AG08395 (cell line): ENCODE measurements around the gene NPM1.
"Not testable (repeated sequence)": the region's sequence is repeated elsewhere in the genome, so short reads cannot be mapped to it uniquely, and the experiment has no call there.

Experiments used
- DNase-seq: peaks from one replicate; pipeline ENCODE4 v3.0.0; 2012; ENCODE audit warnings: mixed read lengths, low spot score

Gene NPM1, protein sequence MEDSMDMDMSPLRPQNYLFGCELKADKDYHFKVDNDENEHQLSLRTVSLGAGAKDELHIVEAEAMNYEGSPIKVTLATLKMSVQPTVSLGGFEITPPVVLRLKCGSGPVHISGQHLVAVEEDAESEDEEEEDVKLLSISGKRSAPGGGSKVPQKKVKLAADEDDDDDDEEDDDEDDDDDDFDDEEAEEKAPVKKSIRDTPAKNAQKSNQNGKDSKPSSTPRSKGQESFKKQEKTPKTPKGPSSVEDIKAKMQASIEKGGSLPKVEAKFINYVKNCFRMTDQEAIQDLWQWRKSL

DNA sequence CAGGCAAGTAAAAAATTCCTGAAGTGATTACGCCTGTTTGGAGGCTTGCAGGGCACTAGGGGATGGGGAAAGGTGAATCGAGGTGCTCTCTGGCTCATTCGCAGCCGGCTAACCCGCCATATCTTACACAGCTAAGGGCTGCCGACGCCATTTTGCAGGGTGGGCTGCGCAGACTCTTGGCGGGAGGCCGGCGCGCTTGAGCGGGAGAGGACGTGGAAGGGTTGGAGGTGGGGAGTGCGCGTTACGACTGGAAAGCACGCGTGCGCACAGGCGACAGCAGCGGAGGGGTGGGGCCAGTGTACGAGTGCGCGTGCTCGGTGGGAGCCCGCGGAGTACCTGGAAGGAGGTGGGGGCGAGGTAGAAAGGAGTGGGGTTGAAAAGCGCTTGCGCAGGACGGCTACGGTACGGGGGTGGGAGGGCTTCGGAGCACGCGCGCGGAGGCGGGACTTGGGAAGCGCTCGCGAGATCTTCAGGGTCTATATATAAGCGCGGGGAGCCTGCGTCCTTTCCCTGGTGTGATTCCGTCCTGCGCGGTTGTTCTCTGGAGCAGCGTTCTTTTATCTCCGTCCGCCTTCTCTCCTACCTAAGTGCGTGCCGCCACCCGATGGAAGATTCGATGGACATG is at the start of gene NPM1:
Gene NPM1 (plus strand): TSS at position 505 of the 625 bp plus-strand sequence. CDS start 100 bp downstream, at position 605.
- DNase-seq: peak; percentile 100

- DNase-seq: no peak
Measured at GRCh38 chr5:171340042-171340441, 47.6 kb upstream of the NPM1 start.

GRCh38 chr5:171340491-171340890 is 47.2 kb upstream of the NPM1 start:
- DNase-seq: no peak

DNA sequence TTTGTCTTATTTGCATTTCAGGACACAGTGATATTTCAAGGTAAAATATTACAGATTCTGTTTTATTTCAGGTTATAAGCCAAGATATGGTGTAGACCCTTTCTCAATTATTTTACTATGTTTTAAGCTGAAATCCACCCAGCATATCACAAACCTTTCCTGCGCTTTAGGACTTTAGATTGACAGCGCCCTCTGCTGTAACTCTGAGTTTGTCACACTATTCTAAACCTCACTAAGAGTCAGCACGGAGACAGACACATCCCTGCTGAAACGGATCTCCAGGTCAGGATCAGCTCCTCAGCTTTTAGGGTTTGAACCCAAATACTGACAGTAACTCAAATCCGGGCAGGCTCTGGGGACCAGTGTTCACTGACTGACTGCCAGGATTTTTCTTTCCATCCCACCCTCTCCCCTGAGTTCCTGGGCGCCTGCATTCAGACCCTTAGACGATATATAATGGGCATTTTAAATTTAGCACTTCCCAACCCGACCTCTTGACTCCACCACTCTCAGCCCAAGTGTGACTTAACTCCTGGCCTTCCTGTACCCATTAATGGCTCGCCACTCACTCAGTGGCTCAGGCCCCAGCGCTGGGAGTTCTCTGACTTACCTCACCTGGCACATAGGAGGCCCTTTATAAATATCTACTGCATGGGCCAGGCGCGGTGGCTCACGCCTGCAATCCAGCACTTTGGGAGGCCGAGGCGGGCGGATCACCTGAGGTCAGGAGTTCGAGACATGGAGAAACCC is 45.1 kb upstream of the NPM1 start:
- DNase-seq: peak; percentile 44

- DNase-seq: no peak
Measured at GRCh38 chr5:171344936-171345608, 42.6 kb upstream of the NPM1 start.

GRCh38 chr5:171351536-171352073 is 36.0 kb upstream of the NPM1 start:
- no peak for DNase-seq

DNA sequence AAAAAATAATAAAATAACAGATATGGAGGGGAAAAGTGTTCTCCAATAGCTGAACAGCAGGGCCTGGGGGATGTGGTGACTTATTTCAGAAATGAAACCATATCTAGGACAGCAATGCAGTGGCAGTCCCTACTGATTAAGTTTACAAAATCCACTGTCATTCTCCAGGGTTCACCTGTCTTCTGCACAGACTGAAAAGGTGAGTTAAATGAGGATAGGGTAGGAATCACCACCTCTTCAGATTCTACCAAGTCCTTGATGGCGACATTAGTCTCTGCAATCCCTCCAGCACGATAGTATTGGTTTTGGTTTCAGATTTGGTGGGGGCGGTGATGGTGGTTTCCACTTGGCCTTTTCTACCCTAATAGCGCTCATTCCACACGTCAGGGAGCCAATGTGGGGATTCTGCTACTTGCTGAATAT is 32.3 kb upstream of the NPM1 start:
- no peak for DNase-seq

DNA sequence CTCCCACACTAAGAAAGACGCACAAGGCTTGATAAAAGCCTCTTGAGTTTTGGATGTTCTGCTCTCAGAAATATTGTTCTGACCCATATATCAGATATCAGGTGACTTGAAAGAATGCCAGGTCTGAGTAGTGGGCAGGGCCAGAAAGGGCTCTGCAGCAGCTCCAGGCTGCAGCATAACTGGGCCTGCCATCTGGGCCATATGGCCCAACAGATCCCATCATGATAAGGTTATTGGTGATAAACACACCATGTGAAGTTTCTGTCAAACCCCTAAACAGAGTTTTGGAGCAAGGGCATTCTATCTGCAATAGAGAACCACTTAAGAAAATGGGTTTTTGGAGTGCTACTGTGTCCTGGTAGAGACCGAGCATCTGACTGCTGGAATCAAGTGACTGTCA is 29.8 kb upstream of the NPM1 start:
- DNase-seq: no peak

GRCh38 chr5:171361151-171361550 is 26.5 kb upstream of the NPM1 start:
- DNase-seq: not testable (repeated sequence)

- not testable (repeated sequence) for DNase-seq
Measured at GRCh38 chr5:171363249-171363648, 24.4 kb upstream of the NPM1 start.

DNA sequence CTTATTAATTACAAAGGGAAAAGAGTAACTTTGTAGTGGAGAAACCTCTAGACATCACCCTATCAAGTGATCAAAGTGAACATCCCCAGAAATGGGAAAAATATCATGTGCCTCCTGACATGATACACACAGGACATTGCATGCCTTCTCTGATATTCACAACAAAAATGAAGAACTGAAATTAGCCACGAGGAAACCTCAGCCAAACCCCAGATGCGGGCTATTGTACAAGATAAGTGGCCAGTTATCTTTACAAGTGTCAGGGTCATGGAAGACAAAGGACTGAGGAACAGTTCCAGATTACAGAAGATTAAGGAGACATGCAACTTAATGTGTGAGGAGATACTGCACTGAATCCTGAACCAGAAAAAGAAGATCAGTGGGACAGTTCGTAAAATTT is 23.8 kb upstream of the NPM1 start:
- DNase-seq: no peak

GRCh38 chr5:171365351-171365750 is 22.3 kb upstream of the NPM1 start:
- DNase-seq: no peak

GRCh38 chr5:171366645-171367044 is 21.0 kb upstream of the NPM1 start:
- no peak for DNase-seq

- peak; percentile 56 for DNase-seq
Measured at GRCh38 chr5:171367424-171368370, 20.0 kb upstream of the NPM1 start.

GRCh38 chr5:171369056-171369455 is 18.6 kb upstream of the NPM1 start:
- DNase-seq: no peak

DNA sequence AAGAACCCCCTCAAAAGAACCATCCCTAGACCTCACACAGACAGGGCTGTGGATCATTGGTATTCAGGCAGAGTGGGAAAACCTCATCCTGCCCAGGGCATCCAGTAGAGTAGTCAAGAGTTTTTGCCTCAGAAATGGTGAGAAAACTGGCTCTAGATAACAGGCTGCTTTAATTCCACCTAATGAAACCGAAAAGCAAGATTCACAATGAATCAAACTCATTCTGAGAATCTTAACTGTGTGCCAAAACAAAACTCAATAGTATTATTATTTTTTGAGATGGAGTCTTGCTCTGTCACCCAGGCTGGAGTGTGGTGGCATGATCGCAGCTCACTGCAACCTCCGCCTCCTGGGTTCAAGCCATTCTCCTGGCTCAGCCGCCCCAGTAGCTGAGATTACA is 17.8 kb upstream of the NPM1 start:
- no peak for DNase-seq

DNA sequence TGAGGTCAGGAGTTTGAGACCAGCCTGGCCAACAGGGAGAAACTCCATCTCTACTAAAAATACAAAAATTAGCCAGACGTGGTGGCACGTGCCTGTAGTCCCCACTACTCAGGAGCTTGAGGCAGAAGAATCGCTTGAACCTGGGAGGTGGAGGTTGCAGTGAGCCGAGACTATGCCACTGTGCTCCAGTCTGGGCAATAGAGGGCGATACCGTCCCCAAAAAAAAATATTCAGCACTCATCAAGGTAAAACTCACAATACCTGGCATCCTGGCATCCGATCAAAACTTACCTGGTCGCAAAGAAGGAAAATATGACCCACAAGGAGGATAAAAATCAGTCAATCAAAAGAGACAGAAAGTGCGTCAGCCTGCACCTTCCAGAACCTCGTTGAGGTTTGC is 16.8 kb upstream of the NPM1 start:
- not testable (repeated sequence) for DNase-seq

DNA sequence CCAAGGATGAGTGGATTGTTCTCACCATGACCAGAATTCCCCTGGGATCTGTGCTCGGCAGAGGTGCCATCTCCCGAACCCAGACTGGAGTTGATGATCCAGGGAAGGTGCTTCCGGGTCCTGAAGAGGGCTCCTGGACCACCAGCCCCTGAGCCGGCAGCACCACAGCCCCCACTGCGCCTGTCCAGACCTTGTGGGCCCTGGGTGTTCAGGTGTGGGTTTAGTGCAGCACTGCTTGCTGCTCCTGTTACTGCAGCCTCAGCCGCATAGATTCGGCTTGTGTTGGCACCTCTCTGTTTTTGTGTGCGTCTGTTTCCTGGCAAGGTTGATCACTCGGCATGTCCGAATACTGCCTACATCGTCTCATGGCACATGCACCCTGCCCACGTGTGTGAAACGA is 16.3 kb upstream of the NPM1 start:
- DNase-seq: no peak

DNA sequence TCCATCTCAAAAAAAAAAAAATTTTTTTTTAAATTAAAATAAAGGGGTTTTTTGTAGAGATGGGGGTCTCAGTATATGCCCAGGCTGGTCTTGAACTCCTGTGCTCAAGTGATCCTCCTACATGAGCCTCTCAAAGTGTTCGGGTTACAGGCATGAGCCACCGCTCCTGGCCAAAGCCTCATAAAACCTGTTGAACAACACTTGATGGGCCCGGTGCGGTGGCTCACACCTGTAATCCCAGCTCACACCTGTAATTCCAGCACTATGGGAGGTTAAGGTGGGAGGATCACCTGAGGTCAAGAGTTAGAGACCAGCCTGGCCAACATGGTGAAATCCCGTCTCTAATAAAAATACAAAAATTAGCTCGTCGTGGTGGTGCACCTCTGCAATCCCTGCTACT is 7.7 kb upstream of the NPM1 start:
- no peak for DNase-seq

- not testable (repeated sequence) for DNase-seq
Measured at GRCh38 chr5:171384416-171384815, 3.2 kb upstream of the NPM1 start.

DNA sequence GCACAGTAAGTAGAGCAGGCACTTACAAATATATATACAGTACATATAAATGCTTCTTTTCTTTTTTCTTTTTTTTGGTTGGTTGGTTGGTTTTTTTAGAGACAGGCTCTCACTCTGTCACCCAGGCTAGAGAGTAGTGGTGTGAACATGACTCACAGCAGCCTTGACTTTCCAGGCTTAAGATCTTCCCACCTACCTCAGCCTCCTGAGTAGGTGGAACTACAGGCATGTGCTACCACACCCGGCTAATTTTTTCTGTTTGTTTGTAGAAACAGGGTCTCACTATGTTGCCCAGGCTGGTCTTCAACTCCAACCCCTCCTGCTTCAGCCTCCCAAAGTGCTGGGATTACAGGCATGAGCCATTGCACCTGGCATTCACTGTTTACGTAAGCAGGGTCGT is 2.6 kb upstream of the NPM1 start:
- not testable (repeated sequence) for DNase-seq
